Cardiac septum (tissue), 1 donor: ENCODE results near the gene IYD. TPM values are rescaled to one million over a fixed set of nuclear protein-coding genes. Genes with fewer than 3 reads are reported as not detected.

Source experiments
- DNase-seq: peaks from one replicate; pipeline ENCODE4 v3.0.0-alpha.2; 2020; ENCODE audit warnings: low spot score
- intact Hi-C: fragments of 100-400 bp; cut with DNase I; formaldehyde crosslinking; loops from one replicate; pipeline ENCODE4 v1.14.0; 2022
- total RNA-seq: library from RNA; stranded (reverse); fragmentation: NEBNext Ultra II Directional; extraction: Animal tissue kit (Norgen Biotek cat#: 25700); gene quantifications from one replicate; pipeline ENCODE4 v1.2.1, GENCODE V29; 2021
- donor health status: DM: no; HTN: no; CAD: no.

IYD gene
- total RNA-seq, 1 donor from 2014 or later: not detected

- DNase-seq: no peak
- intact Hi-C loops: no loop called here
These were observed 23.8 kb downstream of the IYD start for GRCh38 chr6:150392452-150393220.

GRCh38 chr6:150394053-150394898 lies 25.5 kb downstream of the IYD start:
- DNase-seq: no peak
- intact Hi-C loops: loop anchor here (2.0 kb wide), 1 partner anchor 313 kb away; no protein-coding TSS in a partner anchor

DNA sequence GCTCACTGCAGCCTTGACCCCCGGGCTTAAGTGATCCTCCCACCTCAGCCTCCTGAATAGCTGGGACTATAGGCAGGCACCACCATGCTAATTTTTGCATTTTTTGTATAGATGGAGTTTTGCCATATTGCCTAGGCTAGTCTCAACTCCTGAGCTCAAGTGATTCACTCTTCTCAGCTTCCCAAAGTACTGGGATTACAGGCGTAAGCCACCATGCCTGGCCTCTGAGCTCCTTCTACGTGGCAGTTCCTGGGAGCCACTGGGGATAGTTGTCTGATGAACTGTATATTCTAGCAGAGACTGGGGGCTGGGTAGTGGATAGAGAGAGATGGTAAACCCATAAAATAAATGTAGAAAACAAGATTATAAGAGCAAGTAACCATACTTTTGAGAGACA lies 26.1 kb downstream of the IYD start:
- intact Hi-C loops: loop anchor here (2.0 kb wide), 1 partner anchor 314 kb away; no protein-coding TSS in a partner anchor
- DNase-seq: no peak

DNA sequence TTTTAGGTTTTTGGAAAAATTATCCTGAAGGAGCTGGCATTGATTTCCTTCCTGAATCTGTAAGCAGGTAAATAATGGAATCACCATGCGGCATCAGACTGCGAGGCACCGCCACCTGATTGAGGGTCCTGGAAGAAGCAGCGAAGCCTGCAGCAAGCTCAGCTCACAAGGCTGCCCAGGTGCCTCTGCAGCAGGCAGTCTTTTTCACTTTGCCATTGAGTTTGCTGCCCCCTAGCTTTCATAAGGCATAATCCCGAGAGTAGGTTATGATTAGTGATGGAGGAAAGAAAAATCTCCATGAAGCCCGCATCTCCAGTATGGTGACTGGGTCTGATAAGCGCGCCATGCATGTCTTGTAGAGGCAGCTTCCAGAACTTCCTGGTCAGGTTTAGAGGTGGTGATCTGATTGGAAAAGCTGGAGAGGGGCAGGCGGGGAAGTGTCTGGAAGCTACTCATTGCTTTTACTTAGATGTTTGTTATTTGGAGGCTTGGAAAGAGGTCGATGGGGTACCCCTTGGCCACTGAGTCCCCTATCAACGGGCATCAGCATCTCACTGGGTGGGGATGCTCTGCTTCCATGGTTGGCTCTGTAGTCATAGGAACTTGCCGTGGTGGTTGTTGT lies 26.7 kb downstream of the IYD start:
- DNase-seq: no peak
- intact Hi-C loops: loop anchor here (2.0 kb wide), 1 partner anchor 315 kb away; no protein-coding TSS in a partner anchor

GRCh38 chr6:150403458-150404246 lies 34.8 kb downstream of the IYD start:
- DNase-seq: no peak
- intact Hi-C loops: no loop called here

DNA sequence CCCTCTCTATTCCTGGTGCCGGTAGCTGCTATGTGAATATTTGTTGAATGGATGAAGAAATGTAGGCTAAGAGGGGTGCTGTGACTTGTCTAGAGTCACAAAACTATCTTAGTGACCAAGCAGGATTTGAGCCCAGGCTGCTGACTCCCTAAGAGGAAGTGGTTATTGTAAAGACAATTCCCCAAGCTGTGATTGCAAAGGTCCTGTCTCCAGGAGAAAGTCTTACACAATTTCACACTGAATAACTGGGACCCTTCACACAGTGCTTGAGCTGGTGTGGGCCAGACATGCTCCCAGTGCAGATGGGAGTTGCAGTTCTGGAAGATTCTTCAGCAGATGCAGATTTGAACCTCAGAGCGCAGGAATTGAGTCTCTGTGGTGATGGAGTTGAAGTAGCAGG lies 38.1 kb downstream of the IYD start:
- no peak for DNase-seq
- intact Hi-C loops: no loop called here

GRCh38 chr6:150408842-150409241 lies 40.0 kb downstream of the IYD start:
- DNase-seq: no peak
- intact Hi-C loops: no loop called here

GRCh38 chr6:150409576-150410066 lies 40.8 kb downstream of the IYD start:
- intact Hi-C loops: no loop called here

GRCh38 chr6:150410399-150410798 lies 41.6 kb downstream of the IYD start:
- intact Hi-C loops: no loop called here
- DNase-seq: no peak

More at GRCh38 chr6:150409576-150410066, 40.8 kb downstream of the IYD start:
- DNase-seq: no peak

- DNase-seq: no peak
- intact Hi-C loops: no loop called here
These were observed 42.1 kb downstream of the IYD start for GRCh38 chr6:150410906-150411305.

DNA sequence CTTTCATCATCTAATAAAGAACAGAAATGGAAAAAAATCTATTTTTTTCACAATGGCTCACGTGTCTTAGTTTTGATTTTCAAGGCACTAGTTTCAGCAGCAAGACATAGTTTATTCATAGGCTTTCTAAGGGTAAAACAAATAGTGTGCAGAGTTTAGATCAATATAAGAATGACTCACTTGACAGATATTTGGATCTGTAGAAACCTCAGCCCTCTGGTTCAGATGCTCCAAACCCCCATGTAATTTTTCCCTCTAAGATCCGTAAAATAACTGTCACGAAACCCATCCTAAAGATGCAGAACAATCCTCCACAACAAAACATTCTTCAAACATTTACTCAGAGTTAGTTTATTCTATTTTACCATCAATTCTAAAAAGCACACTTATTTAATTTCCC lies 43.4 kb downstream of the IYD start:
- no peak for DNase-seq
- intact Hi-C loops: no loop called here

- intact Hi-C loops: no loop called here
- DNase-seq: no peak
These were observed 44.4 kb downstream of the IYD start for GRCh38 chr6:150413198-150413597.

DNA sequence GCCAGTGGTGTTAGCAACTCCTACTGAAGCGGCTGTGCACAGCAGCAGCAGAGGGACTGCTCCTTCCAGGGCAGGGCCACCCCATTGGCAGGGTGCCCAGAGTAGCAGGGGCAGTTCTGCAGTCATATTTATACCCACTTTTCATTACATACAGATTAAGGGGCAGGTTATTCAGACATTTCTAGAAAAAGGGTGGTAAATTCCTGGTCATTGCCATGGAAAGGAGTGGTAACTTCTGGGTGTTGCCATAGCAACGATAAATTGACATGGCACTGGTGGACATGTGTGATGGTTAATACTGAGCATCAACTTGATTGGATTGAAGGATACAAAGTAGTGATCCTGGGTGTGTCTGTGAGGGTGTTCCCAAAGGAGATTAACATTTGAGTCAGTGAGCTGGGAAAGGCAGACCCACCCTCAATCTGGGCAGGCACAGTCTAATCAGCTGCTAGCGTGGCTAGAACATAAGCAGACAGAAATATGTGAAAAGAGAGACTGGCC lies 45.0 kb downstream of the IYD start:
- DNase-seq: no peak
- intact Hi-C loops: no loop called here

DNA sequence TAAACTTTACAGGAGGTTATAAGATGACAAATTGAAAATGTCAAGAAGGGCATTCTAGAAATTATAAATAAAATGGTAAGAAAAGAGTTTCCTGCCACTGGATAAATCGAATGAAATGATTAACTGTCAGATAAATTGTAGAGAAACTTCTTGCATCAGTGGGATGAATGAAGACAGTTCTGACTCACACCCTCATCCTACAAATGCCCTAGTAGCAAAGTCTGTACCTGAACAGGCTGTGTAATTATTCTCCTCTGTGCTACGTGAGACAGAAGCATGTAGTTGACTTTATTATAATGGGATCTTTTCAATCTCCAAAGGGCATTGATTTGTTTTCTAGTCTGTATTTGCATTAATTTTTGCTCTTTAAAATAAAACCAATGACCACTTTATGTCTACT lies 47.3 kb downstream of the IYD start:
- intact Hi-C loops: no loop called here
- DNase-seq: no peak

- intact Hi-C loops: no loop called here
- no peak for DNase-seq
These were observed 48.4 kb downstream of the IYD start for GRCh38 chr6:150417250-150417649.

GRCh38 chr6:150417899-150418826 lies 49.4 kb downstream of the IYD start:
- no peak for DNase-seq
- intact Hi-C loops: loop anchor here (1.0 to 2.0 kb wide), 2 partner anchors 183 to 397 kb away; no protein-coding TSS in a partner anchor

GRCh38 chr6:150418827-150419594 lies 50.2 kb downstream of the IYD start:
- intact Hi-C loops: loop anchor here (1.0 to 2.0 kb wide), 2 partner anchors 182 to 396 kb away; no protein-coding TSS in a partner anchor
- peak; percentile 77 for DNase-seq
